NCI-H2107 treated with DMSO at 0.1 percent for 48 hours (cell line): ENCODE data around the gene SLC2A8.

Experiments
- DNase-seq: peaks from one replicate; lab custom pipeline; 2025; ENCODE audit not compliant: unreplicated experiment; lab: John Stamatoyannopoulos, UW

SLC2A8 gene

DNA sequence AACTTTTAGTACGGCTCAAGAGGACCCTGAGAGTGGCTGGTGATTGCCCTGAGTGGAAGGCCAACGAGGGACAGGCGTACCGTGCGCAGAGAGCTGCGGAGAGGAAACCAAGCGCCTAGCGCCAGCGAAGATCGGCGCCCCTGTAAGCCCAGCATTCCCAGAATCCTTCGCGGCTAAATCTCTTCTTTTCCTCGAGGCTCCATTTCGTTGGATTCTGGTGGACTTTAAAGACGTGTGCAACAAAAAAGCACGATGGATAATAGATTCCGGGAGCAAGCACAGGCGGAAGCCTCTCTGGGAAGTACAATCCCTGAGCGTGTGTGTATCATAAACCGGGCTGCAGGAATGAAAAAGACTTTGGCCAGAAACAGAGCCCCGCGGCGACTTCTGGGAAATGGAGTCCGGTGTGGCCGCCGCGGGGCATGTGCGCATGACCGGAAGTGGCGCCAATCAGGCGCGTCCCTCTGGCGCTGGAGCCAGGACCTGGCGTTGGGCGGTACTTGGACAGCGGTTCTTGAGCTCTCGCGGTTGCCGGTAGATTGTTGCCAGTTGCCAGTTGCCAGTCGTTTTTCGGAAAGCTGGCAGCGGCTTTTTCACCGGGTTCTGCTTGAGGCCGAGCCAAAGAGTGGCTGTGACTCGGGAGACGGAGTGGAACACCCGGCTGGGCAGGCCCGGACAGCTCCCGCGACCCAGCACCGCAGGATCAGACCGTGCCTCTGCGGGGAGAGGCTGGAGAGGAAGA, 27.1 kb downstream of the SLC2A8 start, which contains the start of gene ZNF79:
Gene ZNF79 (plus strand): TSS at position 449 of the 742 bp plus-strand sequence. CDS start 406 bp downstream, outside the sequence.
- peak; percentile 76 for DNase-seq

DNA sequence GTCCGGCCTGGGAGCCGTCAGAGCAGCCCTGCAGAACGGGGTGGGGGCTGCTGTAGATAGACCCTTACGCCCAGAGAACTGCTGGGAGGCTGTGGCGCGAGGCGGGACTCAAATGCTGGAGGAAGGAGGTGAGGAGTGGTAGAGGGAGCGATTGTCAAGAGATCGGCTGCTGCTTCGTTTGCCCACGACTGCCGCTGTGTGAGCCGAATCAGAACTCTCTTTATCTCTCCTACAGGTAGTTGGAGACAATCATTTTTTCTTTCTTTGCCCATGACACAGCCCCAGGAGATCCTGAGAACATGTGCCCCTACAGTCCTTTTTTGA, 27.7 kb downstream of the SLC2A8 start:
- no peak for DNase-seq

DNA sequence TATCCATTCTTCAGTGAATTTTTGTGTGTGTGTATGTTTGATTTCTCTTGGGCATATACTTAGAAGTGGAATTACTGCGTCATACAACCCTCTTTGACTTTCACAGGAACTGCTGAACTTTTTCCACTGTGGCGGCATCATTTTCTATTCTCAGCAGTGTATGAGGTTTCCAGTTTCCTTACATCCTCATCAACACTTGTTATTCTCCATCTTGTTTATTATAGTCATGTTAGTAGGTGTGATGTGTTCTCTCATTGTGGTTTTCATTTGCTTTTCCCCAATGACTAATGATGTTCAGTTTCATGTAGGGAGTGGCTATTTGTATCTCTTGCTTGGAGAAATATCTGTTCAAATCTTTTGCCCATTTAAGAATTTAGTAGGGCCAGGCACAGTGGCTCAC, 29.8 kb downstream of the SLC2A8 start:
- no peak for DNase-seq

DNA sequence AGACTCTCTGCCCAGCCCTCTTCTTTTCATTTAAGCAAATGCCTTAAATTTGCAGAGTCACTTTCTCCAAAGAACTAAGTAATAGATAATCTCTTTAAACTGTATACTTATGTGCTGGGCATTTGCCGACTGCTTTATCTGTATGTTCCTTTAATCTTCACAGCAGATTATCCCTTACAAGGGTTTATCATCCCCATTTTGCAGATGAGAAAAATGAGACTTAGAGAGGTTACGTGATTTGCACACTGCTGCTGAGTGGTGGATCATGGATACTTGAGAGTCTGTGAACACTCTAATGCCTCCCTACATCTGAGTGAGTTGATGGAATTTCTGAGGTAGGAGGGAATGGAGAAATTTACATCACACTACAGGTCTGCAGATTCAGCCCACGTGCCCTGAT, 31.4 kb downstream of the SLC2A8 start:
- no peak for DNase-seq

DNA sequence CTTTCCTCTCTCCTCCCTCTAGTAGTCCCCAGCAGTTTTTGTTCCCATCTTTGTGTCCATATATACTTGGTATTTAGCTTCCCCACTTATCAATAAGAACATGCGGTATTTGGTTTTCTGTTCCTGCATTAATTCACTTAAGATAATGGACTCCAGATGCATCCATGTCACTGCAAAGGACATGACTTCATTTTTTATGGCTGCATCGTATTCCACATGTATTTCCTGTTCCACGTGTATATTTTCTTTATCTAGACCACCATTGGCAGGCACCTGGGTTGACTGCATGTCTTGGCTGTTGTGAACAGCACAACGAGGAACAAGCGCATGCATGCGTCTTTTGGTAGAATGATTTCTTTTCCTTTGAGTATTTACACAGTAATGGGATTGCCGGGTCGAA, 33.4 kb downstream of the SLC2A8 start:
- DNase-seq: no peak

DNA sequence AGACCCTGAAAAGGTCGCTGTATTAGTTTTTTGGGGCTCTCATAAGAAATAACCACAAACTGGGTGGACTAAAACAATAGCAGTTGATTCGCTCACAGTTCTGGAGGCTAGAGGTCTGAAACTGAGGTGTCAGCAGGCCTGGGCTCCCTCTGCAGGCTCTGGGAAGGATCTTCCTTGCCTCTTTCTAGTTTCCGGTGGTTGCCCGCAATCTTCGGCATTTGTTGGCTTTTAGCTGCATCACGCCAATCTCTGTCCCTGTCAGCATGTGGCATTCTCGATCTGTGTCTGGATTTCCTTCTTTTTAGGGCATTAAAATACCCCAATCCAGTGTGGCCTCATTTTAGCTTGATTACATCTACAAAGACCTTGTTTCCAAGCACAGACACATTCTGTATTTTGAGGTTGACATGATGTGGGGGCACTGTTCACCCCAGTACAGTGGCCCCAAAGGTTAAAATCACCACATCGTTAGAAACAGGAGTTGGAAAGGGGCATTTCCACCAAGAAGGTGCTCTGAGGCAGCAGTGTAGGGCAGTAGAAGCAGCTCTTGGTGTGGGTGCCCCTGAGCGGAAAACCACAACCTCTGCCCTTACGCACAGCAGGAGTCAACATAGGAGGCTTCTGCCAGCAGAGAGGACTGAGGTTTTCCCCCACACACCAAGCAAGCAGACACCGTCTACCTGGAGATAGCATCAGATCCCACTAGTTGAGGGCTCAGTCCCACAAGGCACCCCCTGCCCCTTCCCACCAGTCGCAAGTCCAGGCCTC, 40.7 kb downstream of the SLC2A8 start:
- DNase-seq: no peak

DNA sequence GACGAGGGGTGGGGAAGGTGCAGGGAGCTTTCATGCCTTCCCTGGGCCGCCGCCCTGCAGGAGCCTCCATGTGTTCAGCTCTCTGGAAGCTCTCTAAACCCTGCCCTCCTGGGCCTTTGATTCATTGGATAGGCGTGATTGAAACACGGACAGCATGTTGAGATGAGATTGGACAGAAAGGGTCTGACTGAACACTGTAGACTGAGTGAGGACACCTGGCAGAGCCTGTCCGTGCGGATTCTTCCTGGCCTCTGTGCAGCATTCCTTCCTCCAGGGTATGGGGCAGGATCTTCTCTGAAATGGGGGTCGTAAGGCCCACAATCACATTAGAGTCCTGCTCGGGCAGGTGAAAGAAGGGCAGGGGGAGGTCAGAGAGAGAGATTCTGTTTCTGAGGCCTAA, 41.4 kb downstream of the SLC2A8 start:
- no peak for DNase-seq

DNA sequence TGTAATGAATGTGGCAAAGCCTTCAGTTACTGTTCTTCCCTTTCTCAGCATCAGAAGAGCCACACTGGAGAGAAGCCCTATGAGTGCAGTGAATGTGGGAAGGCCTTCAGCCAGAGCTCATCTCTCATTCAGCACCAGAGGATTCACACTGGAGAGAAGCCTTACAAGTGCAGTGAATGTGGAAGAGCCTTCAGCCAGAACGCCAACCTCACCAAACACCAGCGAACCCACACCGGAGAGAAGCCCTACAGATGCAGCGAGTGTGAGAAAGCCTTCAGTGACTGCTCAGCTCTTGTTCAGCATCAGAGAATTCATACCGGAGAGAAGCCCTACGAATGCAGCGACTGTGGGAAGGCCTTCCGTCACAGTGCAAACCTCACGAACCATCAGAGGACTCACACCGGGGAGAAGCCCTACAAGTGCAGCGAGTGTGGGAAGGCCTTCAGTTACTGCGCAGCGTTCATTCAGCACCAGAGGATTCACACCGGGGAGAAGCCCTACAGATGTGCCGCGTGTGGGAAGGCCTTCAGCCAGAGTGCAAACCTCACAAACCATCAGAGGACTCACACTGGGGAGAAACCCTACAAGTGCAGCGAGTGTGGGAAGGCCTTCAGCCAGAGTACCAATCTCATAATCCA, 47.4 kb downstream of the SLC2A8 start:
- no peak for DNase-seq

DNA sequence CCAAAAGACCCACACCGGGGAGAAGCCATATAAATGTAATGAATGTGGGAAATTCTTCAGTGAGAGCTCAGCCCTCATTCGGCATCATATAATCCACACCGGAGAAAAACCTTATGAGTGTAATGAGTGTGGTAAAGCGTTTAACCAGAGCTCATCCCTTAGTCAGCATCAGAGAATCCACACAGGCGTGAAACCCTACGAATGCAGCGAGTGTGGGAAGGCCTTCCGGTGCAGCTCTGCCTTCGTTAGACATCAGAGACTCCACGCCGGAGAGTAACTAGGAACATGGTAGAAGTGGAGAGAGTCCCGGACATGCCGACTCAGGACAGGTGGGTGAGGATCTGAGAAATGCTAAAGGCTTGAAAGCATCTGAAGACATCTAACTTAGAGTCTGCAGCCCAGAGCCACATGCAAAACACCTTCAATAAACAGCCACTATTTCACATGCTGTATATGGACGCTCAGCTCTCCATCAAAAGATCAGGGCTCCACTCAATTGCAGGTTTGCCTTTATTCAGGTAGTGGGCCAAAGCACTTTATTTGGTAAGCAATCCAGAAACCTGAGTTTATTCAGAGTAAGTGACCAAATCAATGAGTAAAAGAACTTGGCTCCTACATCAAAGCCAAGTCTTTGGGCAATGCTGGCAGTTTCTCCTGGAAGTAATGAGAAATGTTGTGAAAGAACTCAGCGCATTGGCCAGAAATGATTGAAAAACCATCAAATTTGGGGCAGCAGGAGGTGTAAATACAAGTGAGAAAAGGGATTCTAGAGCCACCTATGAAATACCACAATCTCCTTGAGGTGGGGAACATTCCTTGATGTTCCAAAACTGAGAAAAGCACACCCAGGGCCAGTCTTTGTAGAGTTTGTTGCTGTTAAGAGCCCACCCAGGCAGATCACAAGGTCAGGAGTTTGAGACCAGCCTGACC, 48.2 kb downstream of the SLC2A8 start:
- DNase-seq: no peak

DNA sequence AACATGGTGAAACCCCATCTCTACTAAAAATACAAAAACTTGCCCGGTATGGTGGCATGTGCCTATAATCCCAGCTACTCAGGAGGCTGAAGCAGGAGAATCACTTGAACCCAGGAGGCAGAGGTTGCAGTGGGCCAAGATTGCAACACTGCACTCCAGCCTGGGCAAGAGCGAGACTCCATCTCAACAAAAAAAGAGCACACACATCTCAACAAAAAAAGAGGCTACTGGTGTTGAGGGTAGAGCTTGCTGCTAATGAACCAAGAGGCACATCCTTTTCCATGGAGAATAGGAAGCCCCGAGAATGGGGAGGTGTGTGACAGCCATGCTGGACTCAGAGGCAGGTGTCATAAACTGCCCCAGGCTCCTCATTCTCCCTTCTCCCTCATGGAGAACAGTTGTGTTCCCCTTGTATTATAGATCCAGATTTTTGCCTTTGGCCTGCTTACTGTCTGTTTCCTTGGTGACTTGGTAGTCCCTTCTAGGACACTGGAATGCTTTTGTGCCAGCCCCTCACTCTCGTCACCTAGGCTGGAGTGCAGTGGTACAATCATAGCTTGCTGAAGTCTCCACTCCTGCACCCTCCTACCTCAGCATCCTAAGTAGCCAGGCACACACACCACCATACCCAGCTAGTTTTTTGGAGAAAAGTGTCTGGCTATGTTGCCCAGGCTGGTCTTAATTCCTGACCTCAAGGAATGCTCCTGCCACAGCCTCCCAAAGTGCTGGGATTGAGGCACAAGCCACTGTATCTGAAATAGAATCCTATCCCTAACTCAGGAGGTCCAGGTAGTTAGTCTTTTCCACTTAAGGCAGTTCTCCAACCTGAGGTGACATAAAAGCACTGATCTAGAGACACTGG, 49.1 kb downstream of the SLC2A8 start:
- DNase-seq: no peak

DNA sequence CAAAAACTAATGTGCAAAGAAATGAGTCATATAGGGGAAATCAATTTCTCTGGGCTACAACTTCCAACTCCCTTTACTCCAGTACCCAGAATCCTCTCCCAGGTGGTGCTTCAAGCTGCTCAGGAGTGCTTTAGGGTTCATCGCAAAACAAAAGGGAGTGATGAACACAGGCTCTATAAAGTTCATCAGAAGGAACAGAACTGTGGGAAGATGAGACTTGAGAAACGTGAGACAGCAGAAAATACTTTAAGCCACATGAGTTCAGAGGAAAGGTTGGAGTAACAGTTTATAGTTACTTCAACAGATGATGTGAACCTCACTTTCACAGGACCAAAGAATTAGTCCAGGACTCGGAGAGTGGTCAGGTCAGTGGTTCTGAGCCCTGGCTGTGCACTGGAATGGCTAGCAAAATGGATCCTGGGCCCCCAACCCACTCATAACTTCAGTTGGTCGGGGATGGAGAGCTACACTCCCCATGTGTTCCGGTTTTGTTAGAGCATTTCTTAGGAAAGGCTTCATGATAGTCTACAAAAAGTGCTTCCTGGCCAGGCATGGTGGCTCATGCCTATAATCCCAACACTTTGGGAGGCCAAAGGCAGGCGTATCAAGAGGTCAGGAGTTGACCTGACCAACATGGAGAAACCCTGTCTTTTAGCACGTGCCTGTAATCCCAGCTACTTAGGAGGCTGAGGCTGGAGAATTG, 49.9 kb downstream of the SLC2A8 start:
- no peak for DNase-seq

DNA sequence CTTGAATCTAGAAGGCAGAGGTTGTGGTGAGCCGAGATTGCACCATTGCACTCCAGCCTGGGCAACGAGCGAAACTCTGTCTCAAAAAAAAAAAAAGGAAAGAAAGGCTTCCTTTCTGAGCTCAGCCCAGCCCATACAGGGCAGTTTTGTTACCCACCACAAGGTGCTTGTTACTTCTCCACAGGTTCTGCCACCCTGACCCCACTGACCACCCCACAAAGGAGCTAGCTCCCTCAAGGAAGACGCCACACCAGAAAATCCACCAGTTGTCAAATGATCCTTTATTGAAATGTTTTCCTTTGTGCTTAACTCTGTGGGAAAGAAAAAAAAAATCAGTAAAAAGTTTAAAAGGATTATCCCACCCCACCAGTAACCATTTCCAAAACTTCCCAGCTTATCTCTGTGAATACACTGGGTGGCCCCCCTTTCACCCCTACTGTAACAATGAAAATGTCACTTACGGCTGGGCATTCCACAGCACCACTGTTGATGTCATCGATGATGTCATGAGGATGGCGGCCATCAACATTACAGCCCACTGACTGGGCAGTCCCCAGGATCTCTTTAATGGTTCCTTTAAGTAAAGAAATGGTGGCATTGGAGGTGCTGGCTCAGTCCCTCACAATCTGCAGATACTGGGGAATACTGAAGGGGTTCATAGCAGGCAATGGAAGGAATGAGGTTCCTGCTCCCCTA, 50.6 kb downstream of the SLC2A8 start:
- DNase-seq: no peak

DNA sequence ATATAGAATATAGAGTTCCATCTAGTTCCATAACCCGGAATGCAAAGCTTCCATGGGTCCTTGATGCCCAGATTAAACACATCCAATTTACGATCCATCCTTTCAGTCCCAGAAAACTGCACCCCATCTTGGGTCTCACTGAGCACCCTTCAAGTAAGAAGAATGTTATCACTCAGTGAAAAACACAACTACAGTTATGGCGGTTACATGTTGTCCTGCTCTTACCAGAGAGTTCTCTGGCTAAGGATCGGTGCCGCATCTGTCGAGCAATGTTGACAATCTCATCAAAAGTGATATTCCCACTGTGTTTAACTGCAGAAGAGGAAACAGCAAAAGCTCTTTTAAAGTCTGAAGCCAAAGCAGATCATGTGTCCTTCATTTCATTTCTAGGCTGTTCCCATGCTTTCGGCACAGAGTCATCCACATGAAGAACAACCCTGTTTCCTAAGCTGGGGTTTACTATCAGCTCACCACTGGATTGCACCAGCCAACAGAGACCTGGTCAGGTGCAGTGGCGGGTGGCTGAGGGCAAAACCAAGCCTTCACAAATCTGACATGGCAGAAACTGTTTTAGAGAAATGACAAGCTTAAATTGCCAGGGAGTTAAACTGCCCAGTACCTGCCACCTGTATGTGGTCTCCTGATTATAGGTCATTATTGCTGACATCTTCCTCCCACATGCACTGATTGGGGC, 51.3 kb downstream of the SLC2A8 start:
- no peak for DNase-seq

DNA sequence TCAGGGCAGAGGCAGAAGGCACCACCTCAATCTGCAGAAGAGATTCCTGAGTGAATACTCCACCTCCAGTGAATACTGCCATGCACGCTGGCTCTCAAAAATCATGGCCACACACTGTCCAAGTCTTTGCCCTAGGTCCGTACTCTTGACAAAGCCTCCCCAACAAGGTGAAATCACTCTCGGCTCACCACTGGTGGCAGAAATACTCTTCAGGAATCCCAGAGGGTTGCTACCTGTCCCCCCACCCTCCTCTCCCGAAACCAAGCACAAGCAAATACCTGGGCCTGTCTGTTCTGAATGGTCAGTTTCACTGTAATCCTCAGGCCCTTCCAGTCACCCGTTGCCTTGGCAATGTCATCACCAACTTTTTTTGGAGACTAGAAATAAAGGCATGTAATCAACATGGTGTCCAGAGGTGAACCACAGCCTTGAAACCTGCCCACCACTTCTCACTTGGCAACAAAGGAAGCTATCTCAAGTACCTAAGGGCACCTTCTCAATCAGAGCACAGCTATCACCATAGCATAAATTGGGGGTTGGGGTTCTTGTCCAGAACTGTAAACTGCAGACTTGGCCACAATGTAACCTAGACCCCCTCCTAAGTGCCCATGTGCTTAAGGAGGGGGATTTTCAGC, 52.5 kb downstream of the SLC2A8 start:
- DNase-seq: no peak

DNA sequence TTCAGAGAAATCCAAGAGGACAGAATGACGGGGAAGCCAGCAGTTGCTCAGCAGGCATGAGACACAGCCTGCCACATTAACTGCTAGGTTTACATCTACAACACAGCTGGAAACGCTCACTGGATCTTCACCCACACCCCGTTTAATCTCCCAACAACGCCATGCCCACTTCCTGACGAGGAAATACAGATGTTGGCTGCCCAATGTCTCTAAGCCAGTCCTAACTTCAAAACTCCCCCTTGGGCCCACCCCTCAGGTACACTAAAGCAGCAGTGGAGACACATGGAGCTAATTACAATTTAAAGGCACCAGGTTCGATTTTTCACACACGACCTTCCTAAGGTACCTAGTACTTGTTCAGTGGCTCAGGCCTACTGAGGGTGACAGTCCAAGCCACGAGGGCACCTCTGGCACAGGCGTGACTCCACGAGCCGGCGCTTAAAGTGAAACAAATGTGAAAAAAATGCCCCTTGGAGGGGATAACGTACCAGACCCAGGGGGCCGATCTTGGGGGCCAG, 53.3 kb downstream of the SLC2A8 start:
- no peak for DNase-seq

DNA sequence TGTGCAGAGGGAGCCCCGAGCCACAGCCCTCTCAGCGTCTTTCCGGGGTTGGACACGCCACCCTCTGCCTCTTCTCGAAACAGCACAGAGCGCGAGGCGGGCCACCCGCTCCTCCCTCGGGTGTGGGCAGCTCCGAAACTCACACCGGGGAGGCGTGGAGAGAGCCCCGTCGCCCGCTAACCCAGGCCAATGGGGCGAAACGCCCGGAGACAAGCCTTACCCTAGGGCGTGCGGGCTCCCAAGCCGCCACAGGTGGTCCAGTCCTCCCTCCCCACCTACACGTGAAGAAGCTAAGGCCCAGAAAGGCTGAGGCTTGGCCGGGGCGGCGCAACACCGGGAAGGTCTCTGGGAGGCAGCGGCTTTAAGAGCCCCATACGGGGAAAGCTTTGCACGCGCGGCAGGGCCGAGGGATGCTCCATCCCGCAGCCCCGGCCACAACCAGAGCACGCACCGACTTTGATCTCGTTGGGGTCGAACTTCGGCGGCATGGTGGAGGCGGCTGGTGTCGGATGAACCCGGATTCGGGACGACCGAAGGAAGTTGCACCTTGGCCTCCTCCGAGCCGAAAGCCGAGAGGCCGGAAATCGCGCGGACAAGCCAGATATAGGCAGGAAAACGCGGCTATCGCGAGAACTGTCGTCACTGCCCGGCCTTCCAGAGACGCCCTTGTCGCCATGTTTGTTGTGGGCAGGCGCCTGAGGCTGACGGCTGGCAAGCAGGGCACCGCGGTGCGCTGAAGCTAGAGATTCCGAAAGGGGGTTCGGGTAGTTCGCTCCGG, 54.0 kb downstream of the SLC2A8 start, which contains the start of the genes LRSAM1 and RPL12:
Gene LRSAM1 (plus strand): TSS at position 681 of the 778 bp plus-strand sequence. CDS start 3,018 bp downstream, outside the sequence.
Gene RPL12 (minus strand): TSS at position 577 of the 778 bp plus-strand sequence. CDS start 89 bp downstream, at position 488.
- peak; percentile 57 for DNase-seq

DNA sequence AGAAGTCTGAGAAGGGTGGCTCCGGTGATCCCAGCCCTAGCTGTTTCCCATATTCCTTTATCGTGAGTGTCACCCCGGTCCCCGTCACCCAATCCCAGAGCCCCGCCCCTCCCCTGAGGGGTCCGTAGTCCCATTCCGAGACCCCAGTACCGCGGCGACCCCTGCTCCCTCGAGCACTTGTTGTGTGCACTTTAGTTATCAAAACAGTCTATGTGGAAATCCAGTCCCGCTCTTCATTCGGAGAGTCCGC, 54.6 kb downstream of the SLC2A8 start:
- DNase-seq: no peak
